Thyroid gland (tissue), 4 donors: ENCODE data around the gene MDK.

Source experiments
- CTCF ChIP-seq, 6 experiments: fragments of 200-600 bp in 3 of 6; fragments of 450-650 bp in 3 of 6; sonication (generic) in 3 of 6; IDR thresholded peaks; one replicate each; pipeline ENCODE4 v1.5.1; 2016 to 2019; ENCODE audit warnings: antibody characterized with exemption in 6 of 6, mild to moderate bottlenecking in 2 of 6, inconsistent platforms in 1 of 6, moderate library complexity in 1 of 6
- POLR2A ChIP-seq, 2 donors: fragments of 450-650 bp; IDR thresholded peaks; one replicate each; pipeline ENCODE4 v1.6.1; 2017; ENCODE audit warnings: antibody characterized with exemption in 2 of 2, mild to moderate bottlenecking in 2 of 2, moderate library complexity in 1 of 2

- TF ChIP-seq CTCF (IDR thresholded peaks at IDR 0.05) (no peak), POLR2A (IDR thresholded peaks at IDR 0.05) (no peak)
Measured at GRCh38 chr11:46332568-46333393, 48.7 kb upstream of the MDK start.
